Transverse colon (tissue), 4 donors: ENCODE results near the gene SRP14. TPM values are rescaled to one million over a fixed set of nuclear protein-coding genes. Genes with fewer than 3 reads are reported as not detected.

Experiments used
- DNase-seq: peaks from one replicate; pipeline ENCODE4 v3.0.0-alpha.2; 2019
- H3K27ac ChIP-seq, 4 donors: fragments of 200-600 bp; sonication (generic); 2 replicates each; pipeline ENCODE4 v1.5.1; 2016 to 2018; ENCODE audit warnings: inconsistent platforms in 4 of 4
- H3K27me3 ChIP-seq: fragments of 200-600 bp; sonication (generic); 2 replicates; pipeline ENCODE4 v1.5.1; 2017; ENCODE audit warnings: inconsistent platforms
- H3K36me3 ChIP-seq, 4 donors: fragments of 200-600 bp; sonication (generic); 2 replicates each; pipeline ENCODE4 v1.5.1; 2017 to 2019; ENCODE audit warnings: inconsistent platforms in 4 of 4
- H3K4me1 ChIP-seq, 4 donors: fragments of 200-600 bp; sonication (generic); 2 replicates each; pipeline ENCODE4 v1.5.1; 2017 to 2020; ENCODE audit warnings: inconsistent platforms in 4 of 4
- H3K4me3 ChIP-seq, 4 donors: fragments of 200-600 bp; sonication (generic); 1 replicate in 1 of 4; 2 replicates in 3 of 4; pipeline versions ENCODE4 v1.5.1 to v1.6.1; 2017 to 2019; ENCODE audit warnings: inconsistent platforms in 4 of 4
- H3K9me3 ChIP-seq, 2 donors: fragments of 200-600 bp; sonication (generic); 2 replicates each; pipeline ENCODE4 v1.5.1; 2017 to 2019; ENCODE audit warnings: inconsistent platforms in 2 of 2
- EP300 ChIP-seq: sonication (generic); formaldehyde crosslinking; IDR thresholded peaks from one replicate; pipeline ENCODE4 v1.6.1; 2017; ENCODE audit warnings: antibody characterized with exemption, low read depth
- POLR2A ChIP-seq: fragments of 450-650 bp; IDR thresholded peaks from one replicate; pipeline ENCODE4 v1.6.1; 2016; ENCODE audit warnings: antibody characterized with exemption, mild to moderate bottlenecking, moderate library complexity
- POLR2AphosphoS5 ChIP-seq, 3 donors: sonication (generic); formaldehyde crosslinking; IDR thresholded peaks; one replicate each; pipeline ENCODE4 v1.6.1; 2016; ENCODE audit warnings: antibody characterized with exemption in 3 of 3
- WGBS, 2 donors: methylation state at CpG; one replicate each; pipeline ENCODE4 v1.1.5; 2018; ENCODE audit warnings: low coverage in 1 of 2; 5-methylcytosine and 5-hydroxymethylcytosine counted together
- in situ Hi-C, 4 donors: fragments of 200-750 bp; cut with MboI; loops; one replicate each; pipeline versions ENCODE4 v1.15.0 to v1.15.1; 2017; ENCODE audit warnings: low sequenced_read_pairs in 3 of 4, low pct_ligation_motif_present in 1 of 4, low pct_unique_long_range_greater_than_20kb in 1 of 4
- intact Hi-C: fragments of 100-400 bp; cut with DNase I; formaldehyde crosslinking; loops from one replicate; pipeline ENCODE4 v1.15.1; 2023; ENCODE audit warnings: low total_unique reads
- total RNA-seq, 4 donors: library from RNA; depleted of rRNA; stranded (reverse); fragments of >200 nt; gene quantifications; one replicate each; pipeline ENCODE4 v1.1.0, GENCODE V29; 2016
- TF ChIP-seq, protein P1 (sequence below), 5 experiments: fragments of 200-600 bp in 3 of 5; fragments of 450-650 bp in 2 of 5; sonication (generic) in 3 of 5; IDR thresholded peaks; 1 replicate in 2 of 5; 2 replicates in 3 of 5; pipeline ENCODE4 v1.5.1; 2016 to 2017; ENCODE audit warnings: antibody characterized with exemption in 5 of 5, inconsistent platforms in 3 of 5, mild to moderate bottlenecking in 2 of 5, moderate library complexity in 1 of 5

SRP14 gene
- total RNA-seq, 4 donors from 2014 or later = 216 to 511 (median 283) TPM

DNA sequence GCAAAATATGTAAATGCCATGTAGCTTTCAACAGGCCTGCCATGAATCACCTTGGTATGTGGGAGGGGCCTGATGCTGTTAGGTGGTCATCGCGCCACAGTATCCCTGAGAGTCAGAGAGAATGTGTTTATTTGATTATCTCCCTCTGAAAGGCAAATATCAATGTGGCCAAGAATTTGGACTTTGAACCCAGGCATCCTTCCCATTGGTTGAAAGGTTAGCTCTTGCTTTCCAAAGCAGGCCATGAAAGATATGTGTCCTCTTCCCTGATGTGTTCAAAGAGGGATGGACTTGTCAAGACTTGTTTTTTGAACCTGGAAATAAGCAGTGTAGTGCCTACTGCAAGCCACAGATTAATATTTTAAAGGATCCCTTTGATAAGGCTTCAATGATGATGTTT, 36.7 kb downstream of the SRP14 start:
- H3K36me3 ChIP-seq = peaks cover 0 to 38% (median 11%) of the 10 kb centered on the region in 4 donors
- no peaks in the 10 kb centered on the region for H3K9me3 ChIP-seq
- TF ChIP-seq, protein P1, sequence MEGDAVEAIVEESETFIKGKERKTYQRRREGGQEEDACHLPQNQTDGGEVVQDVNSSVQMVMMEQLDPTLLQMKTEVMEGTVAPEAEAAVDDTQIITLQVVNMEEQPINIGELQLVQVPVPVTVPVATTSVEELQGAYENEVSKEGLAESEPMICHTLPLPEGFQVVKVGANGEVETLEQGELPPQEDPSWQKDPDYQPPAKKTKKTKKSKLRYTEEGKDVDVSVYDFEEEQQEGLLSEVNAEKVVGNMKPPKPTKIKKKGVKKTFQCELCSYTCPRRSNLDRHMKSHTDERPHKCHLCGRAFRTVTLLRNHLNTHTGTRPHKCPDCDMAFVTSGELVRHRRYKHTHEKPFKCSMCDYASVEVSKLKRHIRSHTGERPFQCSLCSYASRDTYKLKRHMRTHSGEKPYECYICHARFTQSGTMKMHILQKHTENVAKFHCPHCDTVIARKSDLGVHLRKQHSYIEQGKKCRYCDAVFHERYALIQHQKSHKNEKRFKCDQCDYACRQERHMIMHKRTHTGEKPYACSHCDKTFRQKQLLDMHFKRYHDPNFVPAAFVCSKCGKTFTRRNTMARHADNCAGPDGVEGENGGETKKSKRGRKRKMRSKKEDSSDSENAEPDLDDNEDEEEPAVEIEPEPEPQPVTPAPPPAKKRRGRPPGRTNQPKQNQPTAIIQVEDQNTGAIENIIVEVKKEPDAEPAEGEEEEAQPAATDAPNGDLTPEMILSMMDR (IDR thresholded peaks at IDR 0.05) = no peak
- TF ChIP-seq POLR2AphosphoS5 (IDR thresholded peaks at IDR 0.05) (no peak), POLR2A (no peak), EP300 (no peak)
- no peak overlapping the region for H3K27ac ChIP-seq
- no peaks in the 10 kb centered on the region for H3K27me3 ChIP-seq
- WGBS, 2 donors = 75 to 88% methylated on average over 2 of the region's 2 CpGs
- peak; percentile 24 for DNase-seq
- intact Hi-C loops (no loop called here), in situ Hi-C loops (no loop called here)
- peaks cover 0 to 6% (median 0%) of the 10 kb centered on the region in 4 donors for H3K4me1 ChIP-seq
- H3K4me3 ChIP-seq = no peak overlapping the region

DNA sequence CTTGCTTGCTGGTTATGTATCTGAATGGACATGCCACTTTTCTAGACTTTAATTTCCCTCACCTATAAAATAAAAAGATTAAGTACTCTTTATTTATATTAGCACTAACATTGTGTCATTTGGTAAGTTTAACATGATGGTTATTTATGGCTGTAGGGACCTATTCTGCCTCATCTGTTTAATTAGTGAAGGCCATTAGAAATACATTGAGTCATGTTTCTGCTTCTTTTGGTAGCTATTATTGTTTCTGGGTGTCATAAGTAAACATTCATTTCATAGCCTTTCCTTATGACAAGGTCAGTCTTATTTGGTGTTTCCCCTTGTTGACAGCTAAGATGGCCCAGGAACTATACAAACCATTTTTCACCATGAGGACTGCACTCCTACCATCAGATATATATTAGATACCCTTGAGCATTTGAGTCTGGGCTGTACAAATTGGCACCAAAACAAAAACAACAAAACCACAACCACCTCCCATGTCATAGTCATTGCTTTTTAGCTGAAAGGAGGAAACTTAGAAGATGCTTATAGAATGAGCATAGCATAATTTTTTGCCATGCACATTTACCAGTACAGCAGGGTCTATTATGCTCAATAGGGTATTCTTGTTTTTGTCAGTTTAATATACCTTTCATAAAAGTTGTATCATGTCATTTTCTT, 39.3 kb downstream of the SRP14 start:
- intact Hi-C loops (no loop called here), in situ Hi-C loops (no loop called here)
- no peak for DNase-seq
- Histone ChIP-seq H3K9me3 (no peaks in the 10 kb centered on the region), H3K27me3 (no peaks in the 10 kb centered on the region), H3K36me3 (peaks cover 0 to 15% (median 7%) of the 10 kb centered on the region in 4 donors), H3K27ac (no peak overlapping the region), H3K4me1 (peaks cover 0 to 6% (median 0%) of the 10 kb centered on the region in 4 donors), H3K4me3 (no peak overlapping the region)
- TF ChIP-seq, protein P1 (IDR thresholded peaks at IDR 0.05) = no peak
- TF ChIP-seq POLR2AphosphoS5 (IDR thresholded peaks at IDR 0.05) (no peak), EP300 (no peak), POLR2A (no peak)

DNA sequence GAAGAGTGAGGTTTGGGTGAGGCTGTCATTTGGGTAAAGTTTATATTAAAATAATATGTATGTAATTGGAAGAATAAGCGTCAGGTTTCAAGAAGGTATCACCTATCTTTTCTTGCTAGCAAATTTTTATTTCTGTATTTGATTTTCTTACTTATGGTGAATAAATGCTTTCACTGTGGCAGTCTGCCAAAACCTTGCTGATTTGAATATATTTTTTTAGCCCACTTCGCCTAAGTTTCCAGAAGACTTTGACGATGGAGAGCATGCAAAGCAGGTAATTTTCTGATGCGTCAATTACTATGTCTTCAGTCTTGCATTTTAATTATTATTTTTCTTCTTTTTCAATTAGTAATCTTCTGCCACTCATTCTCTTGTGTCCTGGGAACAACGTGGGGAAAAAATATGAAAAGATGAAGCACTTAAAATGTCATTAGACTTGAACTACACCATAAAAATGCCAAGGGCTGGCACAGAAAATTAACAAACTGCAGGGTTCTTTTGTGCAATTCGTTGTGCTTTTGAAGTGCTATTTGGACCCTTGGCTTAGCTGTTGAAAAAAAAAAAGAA, 40.4 kb downstream of the SRP14 start:
- Histone ChIP-seq H3K27me3 (no peaks in the 10 kb centered on the region), H3K9me3 (no peaks in the 10 kb centered on the region), H3K4me1 (peaks cover 0 to 6% (median 0%) of the 10 kb centered on the region in 4 donors), H3K27ac (no peak overlapping the region), H3K36me3 (peaks cover 0 to 14% (median 4%) of the 10 kb centered on the region in 4 donors), H3K4me3 (no peak overlapping the region)
- DNase-seq = no peak
- TF ChIP-seq, protein P1 (IDR thresholded peaks at IDR 0.05) = no peak
- no peak for TF ChIP-seq POLR2A
- no peak for TF ChIP-seq POLR2AphosphoS5 (IDR thresholded peaks at IDR 0.05)
- TF ChIP-seq EP300 = no peak
- 69 to 75% methylated on average over 6 of the region's 6 CpGs for WGBS, 2 donors
- in situ Hi-C loops (no loop called here), intact Hi-C loops (no loop called here)

- Histone ChIP-seq H3K27ac (no peak overlapping the region), H3K4me3 (no peak overlapping the region), H3K4me1 (peaks cover 0 to 6% (median 0%) of the 10 kb centered on the region in 4 donors), H3K36me3 (peaks cover 0 to 19% (median 3%) of the 10 kb centered on the region in 4 donors), H3K9me3 (no peaks in the 10 kb centered on the region), H3K27me3 (no peaks in the 10 kb centered on the region)
- no peak for DNase-seq
- WGBS, 2 donors = 89 to 93% methylated on average over 6 of the region's 6 CpGs
- intact Hi-C loops (no loop called here), in situ Hi-C loops (no loop called here)
- TF ChIP-seq POLR2AphosphoS5 (IDR thresholded peaks at IDR 0.05) (no peak), POLR2A (no peak), EP300 (no peak)
- TF ChIP-seq, protein P1 (IDR thresholded peaks at IDR 0.05) = no peak
Observed at GRCh38 chr15:39997639-39998038, 41.3 kb downstream of the SRP14 start.
